Neural cell (in vitro differentiated cells): ENCODE measurements around the gene DISP2.

Experiments used
- CTCF ChIP-seq: fragments of 450-650 bp; IDR thresholded peaks from 2 replicates; pipeline ENCODE4 v1.5.1; 2014; ENCODE audit warnings: antibody characterized with exemption, mild to moderate bottlenecking, moderate library complexity; ENCODE audit not compliant: poor library complexity, severe bottlenecking
- EP300 ChIP-seq: fragments of 450-650 bp; conservative IDR thresholded peaks from 2 replicates; pipeline ENCODE4 v1.6.1; 2014; ENCODE audit warnings: antibody characterized with exemption, mild to moderate bottlenecking, moderate library complexity; ENCODE audit not compliant: poor library complexity, severe bottlenecking
- EZH2 ChIP-seq: fragments of 200-600, 300-800 bp; shearing (Covaris generic), sonication (generic); IDR thresholded peaks from 2 replicates; pipeline ENCODE4 v1.6.1; 2014; ENCODE audit warnings: antibody characterized with exemption, low read length, borderline replicate concordance, mild to moderate bottlenecking; ENCODE audit not compliant: insufficient read depth, poor library complexity, severe bottlenecking
- MXI1 ChIP-seq: fragments of 450-650 bp; conservative IDR thresholded peaks from 2 replicates; pipeline ENCODE4 v1.6.1; 2014; ENCODE audit warnings: antibody characterized with exemption, mild to moderate bottlenecking; ENCODE audit not compliant: poor library complexity, severe bottlenecking
- POLR2AphosphoS5 ChIP-seq: IDR thresholded peaks from 2 replicates; pipeline ENCODE4 v1.6.1; 2012
- RAD21 ChIP-seq: fragments of 450-650 bp; conservative IDR thresholded peaks from 2 replicates; pipeline ENCODE4 v1.6.1; 2014; ENCODE audit warnings: antibody characterized with exemption, mild to moderate bottlenecking, moderate library complexity
- REST ChIP-seq: IDR thresholded peaks from 2 replicates; pipeline ENCODE4 v1.6.1; 2012; ENCODE audit warnings: borderline replicate concordance
- SMC3 ChIP-seq: fragments of 450-650 bp; conservative IDR thresholded peaks from 2 replicates; pipeline ENCODE4 v1.6.1; 2014; ENCODE audit warnings: antibody characterized with exemption, mild to moderate bottlenecking, moderate library complexity; ENCODE audit not compliant: poor library complexity
- TAF1 ChIP-seq: IDR thresholded peaks from 2 replicates; pipeline ENCODE4 v1.6.1; 2012; ENCODE audit warnings: low read depth

- TF ChIP-seq POLR2AphosphoS5 (no peak), EZH2 (no peak), CTCF (no peak), EP300 (no peak), REST (no peak), SMC3 (no peak), TAF1 (no peak), MXI1 (no peak), RAD21 (no peak)
These were observed 43.2 kb upstream of the DISP2 start for GRCh38 chr15:40314723-40315276.
